Lower leg skin (tissue), 3 donors: ENCODE results near the gene ERRFI1.

Experiments used
- CTCF ChIP-seq, 3 donors: fragments of 450-650 bp; IDR thresholded peaks; one replicate each; pipeline ENCODE4 v1.5.1; 2016; ENCODE audit warnings: antibody characterized with exemption in 3 of 3, mild to moderate bottlenecking in 3 of 3, moderate library complexity in 2 of 3
- POLR2A ChIP-seq, 2 donors: fragments of 450-650 bp; IDR thresholded peaks; one replicate each; pipeline ENCODE4 v1.6.1; 2016 to 2017; ENCODE audit warnings: antibody characterized with exemption in 2 of 2, mild to moderate bottlenecking in 1 of 2, moderate library complexity in 1 of 2

GRCh38 chr1:8061210-8061609, 35.1 kb upstream of the ERRFI1 start:
- TF ChIP-seq CTCF (IDR thresholded peaks at IDR 0.05), result no peak
- TF ChIP-seq POLR2A (IDR thresholded peaks at IDR 0.05), result no peak
